GM12878 (cell line): ENCODE results near the gene GUCY1B1. TPM values are rescaled to one million over a fixed set of nuclear protein-coding genes. Genes with fewer than 3 reads are reported as not detected.

Experiments used
- ATAC-seq: fragments of 200-7000 bp; cut with Tn5 transposase; 3 replicates; pipeline ENCODE4 v1.9.1; 2020; ENCODE audit warnings: mild to moderate bottlenecking, moderate library complexity
- BruUV-seq: library from RNA; stranded (reverse); fragments of 400-500 nt; replicated peaks from 2 replicates; lab custom pipeline; 2021; lab: Mats Ljungman, UMichigan
- CTCF ChIA-PET: fragments of 300-600 bp; sonication (Branson Sonifier 250); formaldehyde crosslinking; extraction: SDS; loops from one replicate; lab custom pipeline; 2021; ENCODE audit warnings: inconsistent platforms; lab: Yijun Ruan, JAX
- POLR2A ChIA-PET: fragments of 350-600 bp; formaldehyde crosslinking; extraction: SDS; loops from one replicate; lab custom pipeline; 2021; ENCODE audit warnings: inconsistent platforms; lab: Charles Lee
- RAD21 ChIA-PET: fragments of 300-600 bp; sonication (Branson Sonifier 250); formaldehyde crosslinking; loops from one replicate; lab custom pipeline; 2023; ENCODE audit warnings: antibody characterized with exemption; ENCODE audit not compliant: unreplicated experiment; lab: Charles Lee
- SMC1A ChIA-PET: fragments of 300-600 bp; sonication (Branson Sonifier 250); formaldehyde crosslinking; loops from one replicate; lab custom pipeline; 2023; ENCODE audit not compliant: unreplicated experiment, uncharacterized antibody; lab: Charles Lee
- DNase-seq: peaks from one replicate; pipeline ENCODE4 v3.0.0-alpha.2; 2011; ENCODE audit warnings: low read depth, low spot score
- FAIRE-seq: peaks from 3 replicates; lab custom pipeline; 2011; peaks lifted over from hg19 to GRCh38; lab: Jason Lieb, UNC
- H2AFZ ChIP-seq: 2 replicates; pipeline ENCODE4 v1.6.0; 2011; ENCODE audit warnings: low read depth, low read length, control low read depth; ENCODE audit not compliant: control insufficient read depth
- H3K27ac ChIP-seq: 2 replicates; pipeline ENCODE4 v1.5.1; 2011; ENCODE audit warnings: control low read depth; ENCODE audit not compliant: control insufficient read depth, insufficient read depth
- H3K27me3 ChIP-seq, 2 experiments: replicated peaks in 1 of 2; 2 replicates each; pipeline versions ENCODE4 v1.6.0 to v1.6.1; 2011; ENCODE audit warnings: low read length in 1 of 2; ENCODE audit not compliant: control insufficient read depth in 2 of 2, insufficient read depth in 2 of 2
- H3K36me3 ChIP-seq, 2 experiments: 2 replicates each; pipeline ENCODE4 v1.5.1; 2011; ENCODE audit warnings: low read length in 1 of 2; ENCODE audit not compliant: control insufficient read depth in 2 of 2, insufficient read depth in 2 of 2
- H3K4me1 ChIP-seq: 2 replicates; pipeline ENCODE4 v1.6.1; 2011; ENCODE audit warnings: mild to moderate bottlenecking, low read length, moderate library complexity, mixed read lengths; ENCODE audit not compliant: control insufficient read depth, insufficient read depth
- H3K4me2 ChIP-seq: 2 replicates; pipeline ENCODE4 v1.6.0; 2011; ENCODE audit warnings: control low read depth; ENCODE audit not compliant: control insufficient read depth, insufficient read depth
- H3K4me3 ChIP-seq: fragments of 200-600 bp; sonication (generic); 2 replicates; pipeline ENCODE4 v1.5.1; 2016
- H3K79me2 ChIP-seq: 2 replicates; pipeline ENCODE4 v1.6.0; 2011; ENCODE audit warnings: low read length; ENCODE audit not compliant: control insufficient read depth, insufficient read depth
- H3K9ac ChIP-seq: 2 replicates; pipeline ENCODE4 v1.8.0; 2011; ENCODE audit warnings: low read length, control low read depth, mixed read lengths; ENCODE audit not compliant: control insufficient read depth, insufficient read depth
- H3K9me3 ChIP-seq: replicated peaks from 3 replicates; pipeline ENCODE4 v1.5.1; 2011; ENCODE audit warnings: mild to moderate bottlenecking, low read length; ENCODE audit not compliant: control insufficient read depth, insufficient read depth
- H4K20me1 ChIP-seq: 2 replicates; pipeline ENCODE4 v1.6.0; 2011; ENCODE audit not compliant: control insufficient read depth, insufficient read depth
- ATF7 ChIP-seq: fragments of 450-650 bp; IDR thresholded peaks from 2 replicates; pipeline ENCODE4 v1.6.1; 2016; ENCODE audit warnings: low read depth, mild to moderate bottlenecking
- CREB1 ChIP-seq: IDR thresholded peaks from 2 replicates; pipeline ENCODE4 v1.6.1; 2012; ENCODE audit warnings: low read depth, mild to moderate bottlenecking, inconsistent platforms
- IKZF1 ChIP-seq: fragments of 450-650 bp; conservative IDR thresholded peaks from 2 replicates; pipeline ENCODE4 v1.6.1; 2017; ENCODE audit warnings: antibody characterized with exemption, mild to moderate bottlenecking
- KAT2A ChIP-seq: conservative IDR thresholded peaks from 2 replicates; pipeline ENCODE4 v1.6.1; 2011; ENCODE audit warnings: low read depth, low read length; ENCODE audit not compliant: control insufficient read depth
- NFIC ChIP-seq: IDR thresholded peaks from 2 replicates; pipeline ENCODE4 v1.6.1; 2012; ENCODE audit warnings: low read depth, mild to moderate bottlenecking, inconsistent platforms, low read length, moderate library complexity
- RAD51 ChIP-seq: fragments of 450-650 bp; IDR thresholded peaks from 2 replicates; pipeline ENCODE4 v1.6.1; 2016; ENCODE audit warnings: moderate library complexity, mild to moderate bottlenecking, inconsistent platforms
- SREBF2 ChIP-seq: IDR thresholded peaks from 2 replicates; pipeline ENCODE4 v1.6.1; 2012; ENCODE audit warnings: mild to moderate bottlenecking, low read length
- TAF1 ChIP-seq: IDR thresholded peaks from 2 replicates; pipeline ENCODE4 v1.6.1; 2011; ENCODE audit warnings: mild to moderate bottlenecking, low read depth, low read length, borderline replicate concordance
- WRNIP1 ChIP-seq: IDR thresholded peaks from 2 replicates; pipeline ENCODE4 v1.6.1; 2011; ENCODE audit warnings: low read depth, low read length, improper control_type of control experiment, borderline replicate concordance
- ZNF207 ChIP-seq: fragments of 450-650 bp; IDR thresholded peaks from 2 replicates; pipeline ENCODE4 v1.6.1; 2014; ENCODE audit warnings: antibody characterized with exemption, mild to moderate bottlenecking, borderline replicate concordance
- ZNF217 ChIP-seq: fragments of 450-650 bp; IDR thresholded peaks from 2 replicates; pipeline ENCODE4 v1.6.1; 2017; ENCODE audit warnings: antibody characterized with exemption, mild to moderate bottlenecking
- ZNF24 ChIP-seq: fragments of 450-650 bp; IDR thresholded peaks from 2 replicates; pipeline ENCODE4 v1.6.1; 2017; ENCODE audit warnings: antibody characterized with exemption, mild to moderate bottlenecking
- WGBS: methylation state at CpG from one replicate; pipeline ENCODE4 v1.1.6; 2016; ENCODE audit warnings: low lambda C conversion rate; ENCODE audit not compliant: insufficient replicate concordance, insufficient coverage; ENCODE audit errors: missing lambda C conversion rate; 5-methylcytosine and 5-hydroxymethylcytosine counted together
- in situ Hi-C: fragments of 300-500 bp; cut with MboI; formaldehyde crosslinking; loops from 9 replicates; pipeline ENCODE4 v1.14.3; 2018; ENCODE audit warnings: mixed read lengths
- intact Hi-C: fragments of 100-400 bp; cut with micrococcal nuclease; formaldehyde crosslinking; loops from one replicate; pipeline ENCODE4 v1.14.2; 2022; ENCODE audit not compliant: unreplicated experiment
- polyA plus RNA-seq, 11 experiments: library from polyadenylated mRNA; depleted of rRNA in 4 of 11; unstranded in 6 of 11; stranded (reverse) in 5 of 11; fragments of >200 nt; fragmentation: Nextera tagmentation in 4 of 11; fragmentation: Illumina TruSeq in 1 of 11; extraction: Ambion mirVana in 4 of 11; extraction: Trizol in 1 of 11; gene quantifications; 1 replicate in 1 of 11; 2 replicates in 10 of 11; pipeline versions ENCODE4 v1.2.1 to v1.2.3, GENCODE V29; 2011 to 2016; ENCODE audit warnings: inconsistent platforms in 2 of 11, missing spikeins in 2 of 11, low read depth in 1 of 11
- total RNA-seq, 4 experiments: library from RNA; depleted of rRNA in 3 of 4; stranded (reverse); fragments of >200 nt in 3 of 4; fragmentation: Illumina TruSeq in 1 of 4; extraction: Trizol in 1 of 4; gene quantifications; 2 replicates each; pipeline versions ENCODE4 v1.2.1 to v1.2.3, GENCODE V29; 2013 to 2021
- TF ChIP-seq, protein P1 (sequence below): fragments of 450-650 bp; conservative IDR thresholded peaks from 2 replicates; pipeline ENCODE4 v1.6.1; 2017; ENCODE audit warnings: mild to moderate bottlenecking, moderate library complexity
- TF ChIP-seq, protein P2 (sequence below): IDR thresholded peaks from 2 replicates; pipeline ENCODE4 v1.6.1; 2011; ENCODE audit warnings: borderline replicate concordance, low read depth, mild to moderate bottlenecking, moderate library complexity, low read length; ENCODE audit not compliant: insufficient read depth, poor library complexity, severe bottlenecking

Gene GUCY1B1
- total and polyA plus RNA-seq, 10 of the 15 experiments (the other 5 are each of a cell fraction or from before 2014, with no cell fraction given) = 0.60 to 38.5 (median 1.4) TPM

DNA sequence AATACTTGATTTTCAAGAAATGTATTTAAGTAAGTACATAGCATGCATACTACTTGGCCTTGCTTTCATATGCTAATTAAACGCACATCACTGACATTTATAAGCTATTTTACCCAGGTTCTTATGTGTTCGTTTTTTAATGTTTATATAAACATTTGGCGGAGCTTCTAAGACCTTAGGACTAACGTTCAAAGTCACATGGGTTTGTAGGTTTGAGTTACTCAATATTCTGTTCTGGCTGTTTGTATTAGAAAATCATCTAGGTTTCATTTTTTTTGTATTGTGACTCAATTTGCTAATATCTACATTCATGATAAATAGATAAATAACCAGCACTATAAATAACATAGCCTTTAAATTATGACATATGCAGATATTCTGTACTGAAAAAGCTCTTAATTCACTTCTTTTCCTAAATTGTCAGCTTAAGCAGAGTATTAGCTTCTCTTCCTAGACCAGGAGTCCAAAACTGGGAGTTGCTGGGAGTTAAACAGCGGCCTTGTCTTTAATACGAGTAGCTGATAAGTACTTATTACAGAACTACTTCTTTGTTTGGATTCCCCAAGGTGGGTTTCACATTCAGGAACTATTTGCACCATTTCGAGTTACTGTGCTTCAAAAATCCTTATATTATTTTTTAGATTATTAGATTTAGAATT is 42.0 kb downstream of the GUCY1B1 start:
- TF ChIP-seq RAD51 (no peak), CREB1 (no peak), ZNF217 (no peak), NFIC (no peak), ATF7 (no peak), WRNIP1 (no peak), KAT2A (no peak), TAF1 (no peak), ZNF24 (no peak), IKZF1 (no peak), ZNF207 (no peak), SREBF2 (no peak)
- TF ChIP-seq, protein P1, sequence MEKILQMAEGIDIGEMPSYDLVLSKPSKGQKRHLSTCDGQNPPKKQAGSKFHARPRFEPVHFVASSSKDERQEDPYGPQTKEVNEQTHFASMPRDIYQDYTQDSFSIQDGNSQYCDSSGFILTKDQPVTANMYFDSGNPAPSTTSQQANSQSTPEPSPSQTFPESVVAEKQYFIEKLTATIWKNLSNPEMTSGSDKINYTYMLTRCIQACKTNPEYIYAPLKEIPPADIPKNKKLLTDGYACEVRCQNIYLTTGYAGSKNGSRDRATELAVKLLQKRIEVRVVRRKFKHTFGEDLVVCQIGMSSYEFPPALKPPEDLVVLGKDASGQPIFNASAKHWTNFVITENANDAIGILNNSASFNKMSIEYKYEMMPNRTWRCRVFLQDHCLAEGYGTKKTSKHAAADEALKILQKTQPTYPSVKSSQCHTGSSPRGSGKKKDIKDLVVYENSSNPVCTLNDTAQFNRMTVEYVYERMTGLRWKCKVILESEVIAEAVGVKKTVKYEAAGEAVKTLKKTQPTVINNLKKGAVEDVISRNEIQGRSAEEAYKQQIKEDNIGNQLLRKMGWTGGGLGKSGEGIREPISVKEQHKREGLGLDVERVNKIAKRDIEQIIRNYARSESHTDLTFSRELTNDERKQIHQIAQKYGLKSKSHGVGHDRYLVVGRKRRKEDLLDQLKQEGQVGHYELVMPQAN = no peak
- TF ChIP-seq, protein P2, sequence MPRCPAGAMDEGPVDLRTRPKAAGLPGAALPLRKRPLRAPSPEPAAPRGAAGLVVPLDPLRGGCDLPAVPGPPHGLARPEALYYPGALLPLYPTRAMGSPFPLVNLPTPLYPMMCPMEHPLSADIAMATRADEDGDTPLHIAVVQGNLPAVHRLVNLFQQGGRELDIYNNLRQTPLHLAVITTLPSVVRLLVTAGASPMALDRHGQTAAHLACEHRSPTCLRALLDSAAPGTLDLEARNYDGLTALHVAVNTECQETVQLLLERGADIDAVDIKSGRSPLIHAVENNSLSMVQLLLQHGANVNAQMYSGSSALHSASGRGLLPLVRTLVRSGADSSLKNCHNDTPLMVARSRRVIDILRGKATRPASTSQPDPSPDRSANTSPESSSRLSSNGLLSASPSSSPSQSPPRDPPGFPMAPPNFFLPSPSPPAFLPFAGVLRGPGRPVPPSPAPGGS = no peak
- no peak overlapping the region for H3K9ac ChIP-seq
- 31% methylated on average over 7 of the region's 7 CpGs for WGBS
- SMC1A ChIA-PET = interaction anchor here (0.8 to 2.2 kb wide), 14 partner anchors 9 to 357 kb away, joined by 3 to 11 read pairs (median 4); no protein-coding TSS in a partner anchor
- H3K4me1 ChIP-seq = no peaks in the 10 kb centered on the region
- H3K9me3 ChIP-seq = no peaks in the 10 kb centered on the region
- CTCF ChIA-PET = interaction anchor here (1.0 to 2.5 kb wide), 5 partner anchors 9 to 360 kb away, joined by 3 to 12 read pairs (median 7); partner anchors contain the start of gene CTSO
- H3K79me2 ChIP-seq = no peaks in the 10 kb centered on the region
- H3K4me2 ChIP-seq = no peak overlapping the region
- no peak for DNase-seq
- no peak overlapping the region for H3K27ac ChIP-seq
- no peak for FAIRE-seq
- no TSS peak for BruUV-seq
- H2AFZ ChIP-seq = no peak overlapping the region
- in situ Hi-C loops = loop anchor here (25.0 kb wide), 1 partner anchor 1161 kb away; the partner anchor contains the start of gene PDGFC
- intact Hi-C loops = no loop called here
- no peaks in the 10 kb centered on the region for H3K27me3 ChIP-seq
- H3K36me3 ChIP-seq = no peaks in the 10 kb centered on the region
- ATAC-seq = no peak
- POLR2A ChIA-PET = interaction anchor here (1.7 kb wide), 1 partner anchor 152 kb away, joined by 6 read pairs; the partner anchor contains the start of gene CTSO
- RAD21 ChIA-PET = interaction anchor here (0.6 to 1.8 kb wide), 8 partner anchors 14 to 674 kb away, joined by 3 to 7 read pairs (median 4); partner anchors contain the start of genes CTSO and GUCY1B1
- H4K20me1 ChIP-seq = no peaks in the 10 kb centered on the region
- no peak overlapping the region for H3K4me3 ChIP-seq
